Renal cortical epithelial cell (primary cell): ENCODE data around the gene ANP32E. TPM values are rescaled to one million over a fixed set of nuclear protein-coding genes. Genes with fewer than 3 reads are reported as not detected.
"Not testable (repeated sequence)": the region's sequence is repeated elsewhere in the genome, so short reads cannot be mapped to it uniquely, and the experiment has no call there.

Experiments used
- DNase-seq: peaks from one replicate; pipeline ENCODE4 v3.0.0-alpha.2; 2011; ENCODE audit warnings: low read depth
- total RNA-seq: library from RNA; depleted of rRNA; stranded (reverse); fragments of >200 nt; gene quantifications from 2 replicates; pipeline ENCODE4 v1.2.3, GENCODE V29; 2014

ANP32E gene
- total RNA-seq, 1 donor from 2014 or later: 23.6 TPM

- DNase-seq: not testable (repeated sequence)
These were observed 21.7 kb downstream of the ANP32E start for GRCh38 chr1:150214099-150214756.

- DNase-seq: peak; percentile 84
These were observed 22.5 kb downstream of the ANP32E start for GRCh38 chr1:150213170-150214098.

- DNase-seq: no peak
These were observed 23.8 kb downstream of the ANP32E start for GRCh38 chr1:150212070-150212469.

GRCh38 chr1:150210706-150211105 is 25.2 kb downstream of the ANP32E start:
- DNase-seq: no peak

GRCh38 chr1:150210091-150210490 is 25.8 kb downstream of the ANP32E start:
- no peak for DNase-seq

- not testable (repeated sequence) for DNase-seq
These were observed 27.5 kb downstream of the ANP32E start for GRCh38 chr1:150208460-150208859.

- DNase-seq: no peak
These were observed 28.5 kb downstream of the ANP32E start for GRCh38 chr1:150207281-150207971.

- no peak for DNase-seq
These were observed 39.5 kb downstream of the ANP32E start for GRCh38 chr1:150196417-150196816.

GRCh38 chr1:150194381-150195031 is 41.4 kb downstream of the ANP32E start:
- DNase-seq: no peak

GRCh38 chr1:150192012-150192411 is 43.9 kb downstream of the ANP32E start:
- DNase-seq: peak; percentile 54

- DNase-seq: no peak
These were observed 48.4 kb downstream of the ANP32E start for GRCh38 chr1:150187560-150187931.

- DNase-seq: peak; percentile 52
These were observed 48.9 kb downstream of the ANP32E start for GRCh38 chr1:150186789-150187559.

- DNase-seq: not testable (repeated sequence)
These were observed 49.5 kb downstream of the ANP32E start for GRCh38 chr1:150186438-150186788.

GRCh38 chr1:150185481-150185880 is 50.4 kb downstream of the ANP32E start:
- DNase-seq: no peak

- no peak for DNase-seq
These were observed 52.9 kb downstream of the ANP32E start for GRCh38 chr1:150183061-150183460.

GRCh38 chr1:150182247-150182646 is 53.7 kb downstream of the ANP32E start:
- no peak for DNase-seq

GRCh38 chr1:150180474-150180873 is 55.4 kb downstream of the ANP32E start:
- DNase-seq: no peak

GRCh38 chr1:150179867-150180266 is 56.0 kb downstream of the ANP32E start:
- no peak for DNase-seq

- no peak for DNase-seq
These were observed 57.4 kb downstream of the ANP32E start for GRCh38 chr1:150178548-150178947.

- no peak for DNase-seq
These were observed 59.3 kb downstream of the ANP32E start for GRCh38 chr1:150176593-150176992.

- DNase-seq: no peak
These were observed 62.7 kb downstream of the ANP32E start for GRCh38 chr1:150173141-150173585.
